Stimulated activated CD4-positive, alpha-beta T cell treated with anti-CD3 and anti-CD28 coated beads, Interleukin-4, amount 100 ng/mL, for 1 hour (primary cell): ENCODE results near the gene SMTN.
"Not testable (repeated sequence)": the region's sequence is repeated elsewhere in the genome, so short reads cannot be mapped to it uniquely, and the experiment has no call there.

Experiments
- DNase-seq: peaks from one replicate; pipeline ENCODE4 v3.0.0-alpha.2; 2020

Gene SMTN

DNA sequence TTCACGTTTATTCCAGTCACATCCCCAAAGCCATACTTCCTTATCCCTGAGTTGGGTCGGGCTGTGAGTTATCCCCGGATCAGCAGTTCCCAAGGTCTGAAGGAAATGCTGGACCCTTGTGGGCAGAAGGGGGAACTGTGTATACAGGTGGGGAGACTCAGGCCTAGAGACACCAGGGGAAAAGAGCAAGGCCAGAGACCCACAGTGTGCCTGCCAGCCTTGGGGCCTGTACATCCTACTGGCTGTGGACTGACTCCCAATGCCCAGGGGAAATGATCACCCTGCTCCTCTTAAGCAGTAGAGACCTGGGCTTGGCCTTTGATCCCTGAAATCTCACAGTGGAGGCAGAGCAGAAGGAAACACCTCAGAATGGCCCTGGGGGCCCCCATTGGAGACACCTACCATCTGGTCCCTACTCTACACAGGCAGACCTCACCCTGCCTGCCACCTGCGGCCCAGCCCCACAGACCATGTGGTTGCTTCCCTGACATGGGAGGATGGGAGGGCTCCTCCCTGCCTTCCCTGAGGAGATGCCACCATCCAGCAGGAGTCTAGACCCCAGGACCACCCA lies 25.0 kb downstream of the SMTN start:
- no peak for DNase-seq

DNA sequence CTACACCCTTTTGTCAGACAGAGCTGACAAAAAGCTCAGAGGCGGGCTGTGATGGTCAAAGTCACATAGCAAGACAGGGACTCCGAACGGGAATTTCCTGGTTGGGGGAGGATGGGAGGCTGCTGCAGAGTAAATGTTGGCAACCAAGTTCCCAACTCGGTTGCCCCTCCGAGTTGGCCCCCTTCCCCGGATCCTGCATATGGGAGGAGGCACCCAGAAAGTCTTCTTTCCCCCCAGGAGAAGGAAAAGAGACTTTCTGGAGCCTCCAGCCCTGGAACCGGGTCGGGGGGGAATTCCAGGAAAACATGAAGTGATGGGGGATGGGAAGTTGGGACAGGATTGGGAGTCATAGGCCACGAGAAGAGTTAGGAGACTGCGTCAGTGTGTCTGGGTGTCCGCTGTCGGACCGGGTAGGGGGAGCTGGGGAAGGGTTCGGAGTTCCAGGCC lies 25.6 kb downstream of the SMTN start:
- no peak for DNase-seq

DNA sequence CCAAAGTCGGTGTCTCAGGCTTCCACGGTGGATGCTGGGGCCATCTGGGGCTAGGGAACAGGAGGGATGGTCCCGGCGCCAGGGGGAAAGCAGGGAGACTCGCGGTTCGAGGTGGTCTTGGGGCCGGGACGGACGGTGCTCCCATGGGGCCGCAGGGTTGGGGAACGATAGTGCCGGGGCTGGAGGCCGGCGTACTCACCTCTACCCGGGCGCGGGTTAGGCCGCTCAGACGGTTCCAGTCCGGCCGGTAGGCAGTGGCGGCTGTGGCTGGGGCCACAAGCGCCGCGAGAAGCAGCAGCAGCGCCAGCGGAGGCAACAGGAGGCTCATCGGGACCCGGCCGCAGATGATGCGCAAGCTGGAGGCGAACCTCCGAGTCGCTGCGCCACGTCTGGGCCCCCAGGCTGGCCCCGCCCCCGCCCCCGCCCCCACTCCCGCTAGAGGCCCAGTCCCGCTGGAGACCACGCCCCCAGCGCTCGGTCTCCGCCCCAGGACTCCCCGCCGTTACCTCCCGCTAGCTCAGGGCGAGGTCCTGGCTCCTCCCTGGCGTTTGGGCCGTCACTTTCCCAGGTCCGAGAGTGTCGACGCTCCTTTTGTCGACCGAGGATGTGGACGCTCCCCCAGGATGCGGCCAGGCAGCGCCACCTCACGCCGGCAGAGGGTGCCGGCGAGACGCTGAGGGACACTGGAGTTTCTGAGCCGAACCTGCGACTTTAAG lies 26.2 kb downstream of the SMTN start, which contains the start of gene SELENOM:
SELENOM (minus strand) TSS at position 391 of the 716 bp plus-strand sequence; CDS start at position 328, 63 bp downstream.
- DNase-seq = peak; percentile 85

GRCh38 chr22:31107894-31108218 lies 26.7 kb downstream of the SMTN start:
- no peak for DNase-seq

DNA sequence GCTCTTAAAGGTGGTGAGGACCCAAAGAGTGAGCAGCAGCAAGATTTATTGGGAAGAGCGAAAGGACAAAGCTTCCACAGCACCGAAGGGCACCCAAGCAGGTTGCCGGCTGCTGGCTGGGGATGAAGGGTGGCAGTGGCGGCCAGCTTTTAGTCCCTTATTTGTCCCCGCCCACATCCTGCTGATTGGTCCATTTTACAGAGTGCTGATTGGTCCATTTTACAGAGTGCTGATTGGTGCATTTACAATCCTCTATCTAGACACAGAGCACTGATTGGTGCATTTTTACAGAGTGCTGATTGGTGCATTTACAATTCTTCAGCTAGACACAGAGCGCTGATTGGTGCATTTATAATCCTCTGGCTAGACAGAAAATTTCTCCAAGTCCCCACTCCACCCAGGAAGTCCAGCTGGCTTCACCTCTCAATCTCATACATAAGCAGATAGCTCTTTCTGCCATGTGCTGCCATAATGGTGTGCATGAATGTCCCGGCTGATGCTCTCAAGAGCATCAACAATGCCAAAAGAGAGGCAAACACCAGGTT lies 31.5 kb downstream of the SMTN start:
- not testable (repeated sequence) for DNase-seq

- no peak for DNase-seq
Measured at GRCh38 chr22:31118046-31118820, 37.1 kb downstream of the SMTN start.

GRCh38 chr22:31119026-31119717 lies 38.1 kb downstream of the SMTN start:
- DNase-seq = no peak

- no peak for DNase-seq
Measured at GRCh38 chr22:31120230-31120629, 39.1 kb downstream of the SMTN start.

GRCh38 chr22:31120642-31121041 lies 39.5 kb downstream of the SMTN start:
- no peak for DNase-seq

- DNase-seq = no peak
Measured at GRCh38 chr22:31121403-31121802, 40.3 kb downstream of the SMTN start.

- no peak for DNase-seq
Measured at GRCh38 chr22:31122196-31122531, 41.0 kb downstream of the SMTN start.

GRCh38 chr22:31122532-31123291 lies 41.6 kb downstream of the SMTN start, which contains the start of gene INPP5J:
Gene INPP5J, plus strand, starts transcription at chr22:31122966. Its CDS starts 49 bp downstream, at chr22:31123015.
- DNase-seq = no peak

GRCh38 chr22:31123292-31123602 lies 42.1 kb downstream of the SMTN start:
- no peak for DNase-seq

GRCh38 chr22:31124290-31124689 lies 43.2 kb downstream of the SMTN start:
- DNase-seq = no peak

GRCh38 chr22:31124811-31125465 lies 43.8 kb downstream of the SMTN start:
- DNase-seq = no peak

DNA sequence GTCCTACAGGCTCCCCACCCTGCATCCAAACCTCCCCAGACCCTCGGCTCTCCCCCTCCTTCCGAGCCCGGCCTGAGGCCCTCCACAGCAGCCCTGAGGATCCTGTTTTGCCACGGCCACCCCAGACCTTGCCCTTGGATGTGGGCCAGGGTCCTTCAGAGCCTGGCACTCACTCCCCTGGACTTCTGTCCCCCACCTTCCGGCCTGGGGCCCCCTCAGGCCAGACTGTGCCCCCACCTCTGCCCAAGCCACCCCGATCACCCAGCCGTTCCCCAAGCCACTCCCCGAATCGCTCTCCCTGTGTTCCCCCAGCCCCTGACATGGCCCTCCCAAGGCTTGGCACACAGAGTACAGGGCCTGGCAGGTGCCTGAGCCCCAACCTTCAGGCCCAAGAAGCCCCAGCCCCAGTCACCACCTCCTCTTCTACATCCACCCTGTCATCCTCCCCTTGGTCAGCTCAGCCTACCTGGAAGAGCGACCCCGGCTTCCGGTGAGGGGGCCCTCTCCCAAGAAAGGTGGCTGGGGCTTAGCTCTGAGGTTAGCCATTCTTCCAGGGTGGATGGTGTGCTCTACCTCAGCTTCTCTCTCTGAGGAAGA lies 44.5 kb downstream of the SMTN start:
- no peak for DNase-seq

- no peak for DNase-seq
Measured at GRCh38 chr22:31126128-31126868, 45.2 kb downstream of the SMTN start.

- DNase-seq = no peak
Measured at GRCh38 chr22:31126869-31127175, 45.7 kb downstream of the SMTN start.

- DNase-seq = no peak
Measured at GRCh38 chr22:31127181-31127772, 46.2 kb downstream of the SMTN start.

GRCh38 chr22:31128156-31128555 lies 47.0 kb downstream of the SMTN start:
- DNase-seq = no peak

DNA sequence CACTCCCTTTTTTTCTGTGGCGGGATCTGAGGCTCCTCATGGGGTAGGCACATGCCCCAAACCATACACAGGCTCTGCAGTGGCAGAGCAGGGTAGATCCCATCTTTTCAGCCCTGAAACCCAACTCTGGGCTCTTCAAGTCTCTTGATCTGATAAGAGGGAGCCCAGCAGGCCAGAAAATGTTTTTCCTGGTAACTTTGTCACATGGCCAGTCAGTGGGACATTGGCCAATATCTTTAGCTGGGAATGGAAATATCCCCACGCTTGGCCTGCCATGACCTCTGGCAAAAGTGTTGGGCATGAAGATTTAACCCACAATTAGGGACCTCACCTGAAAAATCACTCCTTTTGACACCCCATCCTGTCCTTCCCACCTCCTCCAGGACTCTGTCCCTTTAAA lies 49.8 kb downstream of the SMTN start:
- DNase-seq = no peak
